OCI-LY1 (cell line): Measurements from ENCODE around the gene CCSAP.

Experiments used
- H2AFZ ChIP-seq: fragments of 200-600 bp; sonication (generic), shearing (Covaris generic); 2 replicates; pipeline ENCODE4 v1.6.0; 2014; ENCODE audit warnings: antibody characterized with exemption, mild to moderate bottlenecking, low read length
- H3F3A ChIP-seq: fragments of 200-600 bp; sonication (generic), shearing (Covaris generic); 2 replicates; pipeline ENCODE4 v1.6.0; 2014; ENCODE audit warnings: mild to moderate bottlenecking, antibody characterized with exemption, low read length, moderate library complexity; ENCODE audit not compliant: insufficient read depth
- H3K27ac ChIP-seq: fragments of 200-600 bp; sonication (generic); 2 replicates; pipeline ENCODE4 v1.5.1; 2014; ENCODE audit warnings: low read length, mixed run types, mild to moderate bottlenecking, low read depth; ENCODE audit not compliant: poor library complexity, severe bottlenecking
- H3K27me3 ChIP-seq: fragments of 200-600 bp; sonication (generic); 2 replicates; pipeline ENCODE4 v1.6.0; 2014; ENCODE audit warnings: antibody characterized with exemption, mild to moderate bottlenecking, low read length, moderate library complexity; ENCODE audit not compliant: insufficient read depth
- H3K36me3 ChIP-seq: fragments of 200-600 bp; sonication (generic); 2 replicates; pipeline ENCODE4 v1.6.1; 2014; ENCODE audit warnings: mild to moderate bottlenecking, antibody characterized with exemption, low read length, moderate library complexity, mixed read lengths; ENCODE audit not compliant: insufficient read depth
- H3K4me1 ChIP-seq: fragments of 200-600 bp; sonication (generic); 2 replicates; pipeline ENCODE4 v1.5.1; 2014; ENCODE audit warnings: mild to moderate bottlenecking, low read length, moderate library complexity; ENCODE audit not compliant: insufficient read depth, severe bottlenecking
- H3K4me2 ChIP-seq: fragments of 200-600 bp; sonication (generic), shearing (Covaris generic); 2 replicates; pipeline ENCODE4 v1.6.1; 2014; ENCODE audit warnings: low read length
- H3K4me3 ChIP-seq: fragments of 200-600 bp; sonication (generic); 2 replicates; pipeline ENCODE4 v1.5.1; 2014; ENCODE audit warnings: low read length, low read depth, mild to moderate bottlenecking, mixed read lengths; ENCODE audit not compliant: poor library complexity, severe bottlenecking
- H3K79me2 ChIP-seq: fragments of 200-600 bp; shearing (Covaris generic); 2 replicates; pipeline ENCODE4 v1.6.1; 2016; ENCODE audit warnings: mixed run types, low read length, mixed read lengths; ENCODE audit not compliant: insufficient read depth
- H3K9ac ChIP-seq: fragments of 200-600 bp; sonication (generic), shearing (Covaris generic); 2 replicates; pipeline ENCODE4 v1.6.1; 2014; ENCODE audit warnings: mild to moderate bottlenecking, low read length, mixed read lengths
- H3K9me2 ChIP-seq: fragments of 200-600 bp; sonication (generic), shearing (Covaris generic); 2 replicates; pipeline ENCODE4 v1.6.1; 2014; ENCODE audit warnings: low read depth, mild to moderate bottlenecking, low read length, mixed read lengths
- H3K9me3 ChIP-seq: fragments of 200-600 bp; shearing (Covaris generic); 2 replicates; pipeline ENCODE4 v1.6.1; 2014; ENCODE audit warnings: low read length, mixed read lengths
- H4K20me1 ChIP-seq: fragments of 200-600 bp; sonication (generic), shearing (Covaris generic); 2 replicates; pipeline ENCODE4 v1.6.0; 2016; ENCODE audit warnings: mild to moderate bottlenecking, low read length; ENCODE audit not compliant: insufficient read depth
- EZH2 ChIP-seq: fragments of 200-600 bp; sonication (generic), shearing (Covaris generic); IDR thresholded peaks from 2 replicates; pipeline ENCODE4 v1.8.0; 2017; ENCODE audit warnings: borderline replicate concordance, mixed run types, mild to moderate bottlenecking, antibody characterized with exemption, low read length, moderate library complexity, mixed read lengths
- TF ChIP-seq, protein P1 (sequence below): fragments of 200-600 bp; sonication (generic), shearing (Covaris generic); IDR thresholded peaks from 2 replicates; pipeline ENCODE4 v1.5.1; 2017; ENCODE audit warnings: mild to moderate bottlenecking, antibody characterized with exemption, low read length, moderate library complexity, mixed read lengths

The CCSAP gene

DNA sequence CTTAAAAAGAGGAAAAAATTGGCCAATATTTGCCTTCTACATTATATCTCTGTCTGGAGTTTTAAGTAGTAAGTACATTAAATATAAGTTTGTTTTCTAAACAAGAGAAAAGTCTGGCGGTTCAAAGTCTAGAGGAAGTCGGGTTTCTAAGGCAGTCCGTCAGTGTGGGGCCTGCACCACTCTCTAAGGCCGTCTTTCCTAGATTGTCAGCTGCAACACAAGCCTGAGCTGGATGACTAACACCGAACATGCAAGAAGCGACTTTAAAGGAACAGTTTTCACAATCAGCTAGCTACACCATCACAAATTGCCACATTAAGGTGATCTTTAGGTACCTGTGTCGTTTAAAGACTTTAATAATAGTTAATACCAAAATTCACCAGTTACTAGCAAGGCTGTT, 19.6 kb downstream of the CCSAP start:
- no peaks in the 10 kb centered on the region for H3K9me3 ChIP-seq
- peaks cover 18% of the 10 kb centered on the region for H3K4me1 ChIP-seq
- peaks cover 67% of the 10 kb centered on the region for H3K36me3 ChIP-seq
- no peaks in the 10 kb centered on the region for H3K27me3 ChIP-seq
- H3F3A ChIP-seq: no peaks in the 10 kb centered on the region
- H4K20me1 ChIP-seq: no peaks in the 10 kb centered on the region
- no peak overlapping the region for H3K4me2 ChIP-seq
- H3K27ac ChIP-seq: no peak overlapping the region
- TF ChIP-seq EZH2: no peak
- TF ChIP-seq, protein P1, sequence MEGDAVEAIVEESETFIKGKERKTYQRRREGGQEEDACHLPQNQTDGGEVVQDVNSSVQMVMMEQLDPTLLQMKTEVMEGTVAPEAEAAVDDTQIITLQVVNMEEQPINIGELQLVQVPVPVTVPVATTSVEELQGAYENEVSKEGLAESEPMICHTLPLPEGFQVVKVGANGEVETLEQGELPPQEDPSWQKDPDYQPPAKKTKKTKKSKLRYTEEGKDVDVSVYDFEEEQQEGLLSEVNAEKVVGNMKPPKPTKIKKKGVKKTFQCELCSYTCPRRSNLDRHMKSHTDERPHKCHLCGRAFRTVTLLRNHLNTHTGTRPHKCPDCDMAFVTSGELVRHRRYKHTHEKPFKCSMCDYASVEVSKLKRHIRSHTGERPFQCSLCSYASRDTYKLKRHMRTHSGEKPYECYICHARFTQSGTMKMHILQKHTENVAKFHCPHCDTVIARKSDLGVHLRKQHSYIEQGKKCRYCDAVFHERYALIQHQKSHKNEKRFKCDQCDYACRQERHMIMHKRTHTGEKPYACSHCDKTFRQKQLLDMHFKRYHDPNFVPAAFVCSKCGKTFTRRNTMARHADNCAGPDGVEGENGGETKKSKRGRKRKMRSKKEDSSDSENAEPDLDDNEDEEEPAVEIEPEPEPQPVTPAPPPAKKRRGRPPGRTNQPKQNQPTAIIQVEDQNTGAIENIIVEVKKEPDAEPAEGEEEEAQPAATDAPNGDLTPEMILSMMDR: no peak
- no peak overlapping the region for H2AFZ ChIP-seq
- no peak overlapping the region for H3K4me3 ChIP-seq
- H3K9me2 ChIP-seq: no peaks in the 10 kb centered on the region
- no peaks in the 10 kb centered on the region for H3K79me2 ChIP-seq
- H3K9ac ChIP-seq: no peak overlapping the region

DNA sequence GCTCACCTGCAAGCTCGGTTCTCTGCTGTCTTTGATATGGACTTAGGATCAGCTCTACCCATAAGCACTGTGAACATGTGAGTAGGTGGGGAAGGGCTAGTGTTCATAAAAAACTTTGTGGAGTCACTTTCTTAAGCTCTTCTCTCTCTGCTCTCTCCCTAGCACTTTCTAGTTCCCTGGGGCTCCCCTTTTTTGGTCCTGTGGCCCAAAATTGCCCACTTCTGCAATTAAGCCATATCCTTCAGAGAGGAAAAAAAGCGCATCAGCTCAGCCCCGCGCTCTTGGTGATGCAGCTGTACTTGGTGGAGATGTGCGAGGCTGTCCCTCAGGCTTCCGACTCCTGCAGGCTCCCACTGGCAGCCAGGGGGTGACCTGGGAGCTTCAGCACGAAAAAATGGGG, 23.4 kb downstream of the CCSAP start:
- peaks cover 47% of the 10 kb centered on the region for H3K36me3 ChIP-seq
- no peak for TF ChIP-seq EZH2
- TF ChIP-seq, protein P1: no peak
- no peaks in the 10 kb centered on the region for H3K9me3 ChIP-seq
- H3K4me2 ChIP-seq: no peak overlapping the region
- no peaks in the 10 kb centered on the region for H3K4me1 ChIP-seq
- H3K27me3 ChIP-seq: no peaks in the 10 kb centered on the region
- H3K9ac ChIP-seq: no peak overlapping the region
- no peaks in the 10 kb centered on the region for H3K79me2 ChIP-seq
- H3K9me2 ChIP-seq: no peaks in the 10 kb centered on the region
- no peaks in the 10 kb centered on the region for H4K20me1 ChIP-seq
- no peak overlapping the region for H3K4me3 ChIP-seq
- no peak overlapping the region for H3K27ac ChIP-seq
- no peak overlapping the region for H2AFZ ChIP-seq
- no peaks in the 10 kb centered on the region for H3F3A ChIP-seq

DNA sequence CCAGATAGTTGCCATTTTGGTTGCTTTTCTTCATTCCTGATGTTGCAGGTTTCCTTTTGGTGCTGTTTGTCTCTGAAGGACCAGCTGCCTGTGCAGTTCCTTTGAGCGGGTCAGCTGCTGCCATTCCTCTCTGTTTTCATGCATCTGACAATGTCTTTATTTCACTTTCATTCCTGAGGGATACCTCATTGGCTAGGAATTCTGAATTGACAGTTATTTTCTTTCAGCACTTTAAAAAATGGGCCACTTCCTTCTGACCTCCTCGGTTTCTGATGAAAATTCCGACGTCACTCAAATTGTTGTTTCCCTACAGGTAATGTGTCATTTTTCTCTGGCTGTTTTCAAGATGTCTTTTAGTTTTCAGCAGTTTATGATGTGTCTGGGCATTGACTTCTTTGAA, 24.8 kb downstream of the CCSAP start:
- H3K27ac ChIP-seq: no peak overlapping the region
- no peaks in the 10 kb centered on the region for H4K20me1 ChIP-seq
- H2AFZ ChIP-seq: no peak overlapping the region
- H3F3A ChIP-seq: no peaks in the 10 kb centered on the region
- H3K9me2 ChIP-seq: no peaks in the 10 kb centered on the region
- H3K36me3 ChIP-seq: peaks cover 33% of the 10 kb centered on the region; the same call in 1 of the 2 replicates
- no peaks in the 10 kb centered on the region for H3K79me2 ChIP-seq
- no peaks in the 10 kb centered on the region for H3K9me3 ChIP-seq
- no peak overlapping the region for H3K4me3 ChIP-seq
- H3K27me3 ChIP-seq: no peaks in the 10 kb centered on the region
- H3K4me1 ChIP-seq: no peaks in the 10 kb centered on the region
- no peak overlapping the region for H3K4me2 ChIP-seq
- H3K9ac ChIP-seq: no peak overlapping the region
- TF ChIP-seq EZH2: no peak
- TF ChIP-seq, protein P1: no peak
